A673 (cell line): ENCODE results near the gene TP53I11.

Source experiments
- EZH2 ChIP-seq: fragments of 200-600 bp; sonication (generic); IDR thresholded peaks from 2 replicates; pipeline ENCODE4 v1.6.1; 2017; ENCODE audit warnings: borderline replicate concordance, low read depth, mild to moderate bottlenecking, mixed read lengths, antibody characterized with exemption, low read length; ENCODE audit not compliant: poor library complexity, severe bottlenecking
- TF ChIP-seq, protein P1 (sequence below): fragments of 300-800, 200-600 bp; sonication (generic); conservative IDR thresholded peaks from 2 replicates; pipeline ENCODE4 v1.5.1; 2017; ENCODE audit warnings: low read depth, mild to moderate bottlenecking, antibody characterized with exemption, low read length, moderate library complexity, mixed read lengths

- TF ChIP-seq, protein P1, sequence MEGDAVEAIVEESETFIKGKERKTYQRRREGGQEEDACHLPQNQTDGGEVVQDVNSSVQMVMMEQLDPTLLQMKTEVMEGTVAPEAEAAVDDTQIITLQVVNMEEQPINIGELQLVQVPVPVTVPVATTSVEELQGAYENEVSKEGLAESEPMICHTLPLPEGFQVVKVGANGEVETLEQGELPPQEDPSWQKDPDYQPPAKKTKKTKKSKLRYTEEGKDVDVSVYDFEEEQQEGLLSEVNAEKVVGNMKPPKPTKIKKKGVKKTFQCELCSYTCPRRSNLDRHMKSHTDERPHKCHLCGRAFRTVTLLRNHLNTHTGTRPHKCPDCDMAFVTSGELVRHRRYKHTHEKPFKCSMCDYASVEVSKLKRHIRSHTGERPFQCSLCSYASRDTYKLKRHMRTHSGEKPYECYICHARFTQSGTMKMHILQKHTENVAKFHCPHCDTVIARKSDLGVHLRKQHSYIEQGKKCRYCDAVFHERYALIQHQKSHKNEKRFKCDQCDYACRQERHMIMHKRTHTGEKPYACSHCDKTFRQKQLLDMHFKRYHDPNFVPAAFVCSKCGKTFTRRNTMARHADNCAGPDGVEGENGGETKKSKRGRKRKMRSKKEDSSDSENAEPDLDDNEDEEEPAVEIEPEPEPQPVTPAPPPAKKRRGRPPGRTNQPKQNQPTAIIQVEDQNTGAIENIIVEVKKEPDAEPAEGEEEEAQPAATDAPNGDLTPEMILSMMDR: no peak
- TF ChIP-seq EZH2: no peak
Observed at GRCh38 chr11:44942029-44942955, 8.4 kb downstream of the TP53I11 start.
